GM12878 (cell line): Measurements from ENCODE around the gene HCN3. TPM values are rescaled to one million over a fixed set of nuclear protein-coding genes. Genes with fewer than 3 reads are reported as not detected.

Source experiments
- ATAC-seq: fragments of 200-7000 bp; cut with Tn5 transposase; 3 replicates; pipeline ENCODE4 v1.9.1; 2020; ENCODE audit warnings: mild to moderate bottlenecking, moderate library complexity
- BruUV-seq: library from RNA; stranded (reverse); fragments of 400-500 nt; replicated peaks from 2 replicates; lab custom pipeline; 2021; lab: Mats Ljungman, UMichigan
- CTCF ChIA-PET: fragments of 300-600 bp; sonication (Branson Sonifier 250); formaldehyde crosslinking; extraction: SDS; loops from one replicate; lab custom pipeline; 2021; ENCODE audit warnings: inconsistent platforms; lab: Yijun Ruan, JAX
- POLR2A ChIA-PET: fragments of 350-600 bp; formaldehyde crosslinking; extraction: SDS; loops from one replicate; lab custom pipeline; 2021; ENCODE audit warnings: inconsistent platforms; lab: Charles Lee
- RAD21 ChIA-PET: fragments of 300-600 bp; sonication (Branson Sonifier 250); formaldehyde crosslinking; loops from one replicate; lab custom pipeline; 2023; ENCODE audit warnings: antibody characterized with exemption; ENCODE audit not compliant: unreplicated experiment; lab: Charles Lee
- SMC1A ChIA-PET: fragments of 300-600 bp; sonication (Branson Sonifier 250); formaldehyde crosslinking; loops from one replicate; lab custom pipeline; 2023; ENCODE audit not compliant: unreplicated experiment, uncharacterized antibody; lab: Charles Lee
- DNase-seq: peaks from one replicate; pipeline ENCODE4 v3.0.0-alpha.2; 2011; ENCODE audit warnings: low read depth, low spot score
- FAIRE-seq: peaks from 3 replicates; lab custom pipeline; 2011; peaks lifted over from hg19 to GRCh38; lab: Jason Lieb, UNC
- H2AFZ ChIP-seq: 2 replicates; pipeline ENCODE4 v1.6.0; 2011; ENCODE audit warnings: low read depth, low read length, control low read depth; ENCODE audit not compliant: control insufficient read depth
- H3K27ac ChIP-seq: 2 replicates; pipeline ENCODE4 v1.5.1; 2011; ENCODE audit warnings: control low read depth; ENCODE audit not compliant: control insufficient read depth, insufficient read depth
- H3K27me3 ChIP-seq, 2 experiments: replicated peaks in 1 of 2; 2 replicates each; pipeline versions ENCODE4 v1.6.0 to v1.6.1; 2011; ENCODE audit warnings: low read length in 1 of 2; ENCODE audit not compliant: control insufficient read depth in 2 of 2, insufficient read depth in 2 of 2
- H3K36me3 ChIP-seq, 2 experiments: 2 replicates each; pipeline ENCODE4 v1.5.1; 2011; ENCODE audit warnings: low read length in 1 of 2; ENCODE audit not compliant: control insufficient read depth in 2 of 2, insufficient read depth in 2 of 2
- H3K4me1 ChIP-seq: 2 replicates; pipeline ENCODE4 v1.6.1; 2011; ENCODE audit warnings: mild to moderate bottlenecking, low read length, moderate library complexity, mixed read lengths; ENCODE audit not compliant: control insufficient read depth, insufficient read depth
- H3K4me2 ChIP-seq: 2 replicates; pipeline ENCODE4 v1.6.0; 2011; ENCODE audit warnings: control low read depth; ENCODE audit not compliant: control insufficient read depth, insufficient read depth
- H3K4me3 ChIP-seq: fragments of 200-600 bp; sonication (generic); 2 replicates; pipeline ENCODE4 v1.5.1; 2016
- H3K79me2 ChIP-seq: 2 replicates; pipeline ENCODE4 v1.6.0; 2011; ENCODE audit warnings: low read length; ENCODE audit not compliant: control insufficient read depth, insufficient read depth
- H3K9ac ChIP-seq: 2 replicates; pipeline ENCODE4 v1.8.0; 2011; ENCODE audit warnings: low read length, control low read depth, mixed read lengths; ENCODE audit not compliant: control insufficient read depth, insufficient read depth
- H3K9me3 ChIP-seq: replicated peaks from 3 replicates; pipeline ENCODE4 v1.5.1; 2011; ENCODE audit warnings: mild to moderate bottlenecking, low read length; ENCODE audit not compliant: control insufficient read depth, insufficient read depth
- H4K20me1 ChIP-seq: 2 replicates; pipeline ENCODE4 v1.6.0; 2011; ENCODE audit not compliant: control insufficient read depth, insufficient read depth
- CBX5 ChIP-seq: sonication (generic); IDR thresholded peaks from 2 replicates; pipeline ENCODE4 v1.6.1; 2016; ENCODE audit warnings: low read depth, moderate library complexity, mild to moderate bottlenecking, inconsistent platforms
- FOXK2 ChIP-seq: fragments of 450-650 bp; IDR thresholded peaks from 2 replicates; pipeline ENCODE4 v1.6.1; 2017; ENCODE audit warnings: mild to moderate bottlenecking, moderate library complexity
- NR2C2 ChIP-seq: IDR thresholded peaks from 2 replicates; pipeline ENCODE4 v1.6.1; 2011; ENCODE audit warnings: borderline replicate concordance, low read depth; ENCODE audit not compliant: control insufficient read depth, insufficient read length
- POLR2AphosphoS2 ChIP-seq: IDR thresholded peaks from 2 replicates; pipeline ENCODE4 v1.6.1; 2011; ENCODE audit warnings: low read depth, mild to moderate bottlenecking, low read length, improper control_type of control experiment, moderate library complexity
- ZBTB4 ChIP-seq: fragments of 450-650 bp; formaldehyde crosslinking; IDR thresholded peaks from 2 replicates; pipeline ENCODE4 v1.4.0; 2022; ENCODE audit warnings: mild to moderate bottlenecking, moderate library complexity
- whole genome bisulfite sequencing: methylation state at CpG from one replicate; pipeline ENCODE4 v1.1.6; 2016; ENCODE audit warnings: low lambda C conversion rate; ENCODE audit not compliant: insufficient replicate concordance, insufficient coverage; ENCODE audit errors: missing lambda C conversion rate; 5-methylcytosine and 5-hydroxymethylcytosine counted together
- in situ Hi-C: fragments of 300-500 bp; cut with MboI; formaldehyde crosslinking; loops from 9 replicates; pipeline ENCODE4 v1.14.3; 2018; ENCODE audit warnings: mixed read lengths
- intact Hi-C: fragments of 100-400 bp; cut with micrococcal nuclease; formaldehyde crosslinking; loops from one replicate; pipeline ENCODE4 v1.14.2; 2022; ENCODE audit not compliant: unreplicated experiment
- polyA plus RNA-seq, 11 experiments: library from polyadenylated mRNA; depleted of rRNA in 4 of 11; unstranded in 6 of 11; stranded (reverse) in 5 of 11; fragments of >200 nt; fragmentation: Nextera tagmentation in 4 of 11; fragmentation: Illumina TruSeq in 1 of 11; extraction: Ambion mirVana in 4 of 11; extraction: Trizol in 1 of 11; gene quantifications; 1 replicate in 1 of 11; 2 replicates in 10 of 11; pipeline versions ENCODE4 v1.2.1 to v1.2.3, GENCODE V29; 2011 to 2016; ENCODE audit warnings: inconsistent platforms in 2 of 11, missing spikeins in 2 of 11, low read depth in 1 of 11
- total RNA-seq, 4 experiments: library from RNA; depleted of rRNA in 3 of 4; stranded (reverse); fragments of >200 nt in 3 of 4; fragmentation: Illumina TruSeq in 1 of 4; extraction: Trizol in 1 of 4; gene quantifications; 2 replicates each; pipeline versions ENCODE4 v1.2.1 to v1.2.3, GENCODE V29; 2013 to 2021

HCN3 gene
- total and polyA plus RNA-seq, 10 of the 15 experiments (the other 5 are each of a cell fraction or from before 2014, with no cell fraction given): 0.08 to 4.1 (median 1.8) TPM

- TF ChIP-seq ZBTB4 (no peak), NR2C2 (no peak), POLR2AphosphoS2 (no peak), CBX5 (no peak), FOXK2 (no peak)
- Histone ChIP-seq H3K9me3 (no peaks in the 10 kb centered on the region), H3K4me2 (no peak overlapping the region; the same call in 1 of the 2 replicates), H4K20me1 (no peaks in the 10 kb centered on the region), H3K27me3 (no peaks in the 10 kb centered on the region), H3K9ac (no peak overlapping the region), H2AFZ (no peak overlapping the region), H3K79me2 (no peaks in the 10 kb centered on the region; the same call in 1 of the 2 replicates), H3K4me1 (peaks cover 7% of the 10 kb centered on the region), H3K27ac (no peak overlapping the region), H3K4me3 (no peak overlapping the region), H3K36me3 (peaks cover 9 to 10% of the 10 kb centered on the region in 2 experiments; a peak in 3 of 4 replicates)
- ChIA-PET RAD21 (no interaction called here), SMC1A (no interaction called here), CTCF (interaction anchor here (9.6 kb wide), 1 partner anchor 74 kb away, joined by 225 read pairs; the partner anchor contains the start of gene ENTREP3), POLR2A (interaction anchor here (0.5 to 0.6 kb wide), 2 partner anchors 59 to 280 kb away, joined by 3 to 4 read pairs; no protein-coding TSS in a partner anchor)
- 52% methylated on average over 6 of the region's 6 CpGs for WGBS
- in situ Hi-C loops (no loop called here), intact Hi-C loops (no loop called here)
- DNase-seq (no peak), ATAC-seq (no peak), FAIRE-seq (peak; percentile 41)
- BruUV-seq: no TSS peak
Measured at GRCh38 chr1:155326020-155326526, 48.8 kb downstream of the HCN3 start.
